ENCODE data around the gene TAF4.
"Not testable (repeated sequence)": the region's sequence is repeated elsewhere in the genome, so short reads cannot be mapped to it uniquely, and the experiment has no call there.

TAF4 gene, protein sequence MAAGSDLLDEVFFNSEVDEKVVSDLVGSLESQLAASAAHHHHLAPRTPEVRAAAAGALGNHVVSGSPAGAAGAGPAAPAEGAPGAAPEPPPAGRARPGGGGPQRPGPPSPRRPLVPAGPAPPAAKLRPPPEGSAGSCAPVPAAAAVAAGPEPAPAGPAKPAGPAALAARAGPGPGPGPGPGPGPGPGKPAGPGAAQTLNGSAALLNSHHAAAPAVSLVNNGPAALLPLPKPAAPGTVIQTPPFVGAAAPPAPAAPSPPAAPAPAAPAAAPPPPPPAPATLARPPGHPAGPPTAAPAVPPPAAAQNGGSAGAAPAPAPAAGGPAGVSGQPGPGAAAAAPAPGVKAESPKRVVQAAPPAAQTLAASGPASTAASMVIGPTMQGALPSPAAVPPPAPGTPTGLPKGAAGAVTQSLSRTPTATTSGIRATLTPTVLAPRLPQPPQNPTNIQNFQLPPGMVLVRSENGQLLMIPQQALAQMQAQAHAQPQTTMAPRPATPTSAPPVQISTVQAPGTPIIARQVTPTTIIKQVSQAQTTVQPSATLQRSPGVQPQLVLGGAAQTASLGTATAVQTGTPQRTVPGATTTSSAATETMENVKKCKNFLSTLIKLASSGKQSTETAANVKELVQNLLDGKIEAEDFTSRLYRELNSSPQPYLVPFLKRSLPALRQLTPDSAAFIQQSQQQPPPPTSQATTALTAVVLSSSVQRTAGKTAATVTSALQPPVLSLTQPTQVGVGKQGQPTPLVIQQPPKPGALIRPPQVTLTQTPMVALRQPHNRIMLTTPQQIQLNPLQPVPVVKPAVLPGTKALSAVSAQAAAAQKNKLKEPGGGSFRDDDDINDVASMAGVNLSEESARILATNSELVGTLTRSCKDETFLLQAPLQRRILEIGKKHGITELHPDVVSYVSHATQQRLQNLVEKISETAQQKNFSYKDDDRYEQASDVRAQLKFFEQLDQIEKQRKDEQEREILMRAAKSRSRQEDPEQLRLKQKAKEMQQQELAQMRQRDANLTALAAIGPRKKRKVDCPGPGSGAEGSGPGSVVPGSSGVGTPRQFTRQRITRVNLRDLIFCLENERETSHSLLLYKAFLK

DNA sequence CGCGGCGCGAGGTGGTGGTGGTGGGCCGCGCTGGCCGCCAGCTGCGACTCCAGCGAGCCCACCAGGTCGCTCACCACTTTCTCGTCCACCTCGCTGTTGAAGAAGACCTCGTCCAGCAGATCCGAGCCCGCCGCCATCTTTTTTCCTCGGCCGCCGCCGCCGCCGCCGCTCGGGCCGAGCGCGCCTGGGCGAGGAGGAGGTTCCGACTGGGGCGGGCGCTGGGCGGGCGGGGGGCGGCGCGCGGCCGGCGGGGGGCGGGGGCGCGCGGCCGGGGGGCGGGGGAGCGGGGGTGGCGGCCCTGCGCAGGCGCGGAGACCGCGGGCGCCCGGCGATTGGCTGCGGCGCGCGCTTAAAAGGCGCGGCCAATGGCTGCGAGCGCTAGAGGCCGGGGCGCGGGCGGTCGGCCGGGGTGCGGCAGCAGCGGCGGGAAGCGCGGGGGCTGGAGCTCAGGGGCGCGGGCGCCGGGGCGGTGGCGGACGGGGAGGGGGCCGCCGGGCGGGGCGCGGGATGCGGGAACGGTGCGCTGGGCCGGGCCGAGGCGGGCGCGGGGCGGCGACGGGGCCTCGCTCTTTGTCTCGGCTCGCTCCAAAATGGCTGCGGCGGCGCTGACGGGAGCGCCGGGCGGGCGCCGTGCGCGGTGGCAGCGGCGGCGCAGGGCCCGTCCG, at the start of gene TAF4:
Gene TAF4 (minus strand): TSS at position 208 of the 665 bp plus-strand sequence. CDS start 71 bp downstream, at position 137.
- DNase-seq (ENCODE audit: low read depth), result peak; percentile 67

DNA sequence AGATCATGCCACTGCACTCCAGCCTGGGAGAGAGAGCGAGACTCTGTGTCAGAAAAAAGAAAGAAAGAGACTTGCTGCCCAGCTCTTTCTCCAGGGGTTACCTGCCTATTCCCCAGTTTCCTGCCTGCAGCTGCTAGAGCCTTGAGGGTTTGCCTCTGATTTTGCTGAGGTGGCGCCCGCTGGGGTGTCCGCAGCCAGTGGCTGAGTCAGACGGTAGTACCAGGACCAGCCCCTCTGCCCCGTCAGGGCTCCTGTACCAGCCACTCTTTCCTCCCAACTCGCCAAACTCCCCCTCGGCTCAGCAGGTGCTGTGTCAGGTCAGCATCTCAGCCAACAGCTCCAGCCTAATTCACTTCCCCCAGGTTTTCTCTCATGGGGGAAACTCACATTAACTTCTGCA, 49.2 kb upstream of the TAF4 start:
- DNase-seq (ENCODE audit: low read depth), result no peak

DNA sequence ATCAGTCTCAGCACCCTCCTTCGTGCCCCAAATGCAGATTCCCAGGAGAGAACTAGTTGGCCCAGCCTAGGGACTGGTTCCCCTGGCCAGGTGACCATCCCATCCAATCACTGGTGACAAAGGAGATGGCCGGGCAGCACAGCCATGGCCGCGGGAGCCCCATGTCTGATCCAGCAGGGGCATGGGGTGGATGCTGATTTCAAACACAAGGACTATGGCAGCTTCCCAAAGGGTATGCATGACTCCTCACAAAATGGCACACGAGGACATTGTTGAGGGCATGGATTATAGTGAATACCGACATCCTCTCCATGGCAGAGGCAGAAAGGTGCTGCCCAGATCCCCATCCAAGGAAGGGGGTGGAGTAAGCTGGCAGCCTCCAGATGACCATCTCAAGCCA, 46.7 kb upstream of the TAF4 start:
- no peak for DNase-seq (ENCODE audit: low read depth)

DNA sequence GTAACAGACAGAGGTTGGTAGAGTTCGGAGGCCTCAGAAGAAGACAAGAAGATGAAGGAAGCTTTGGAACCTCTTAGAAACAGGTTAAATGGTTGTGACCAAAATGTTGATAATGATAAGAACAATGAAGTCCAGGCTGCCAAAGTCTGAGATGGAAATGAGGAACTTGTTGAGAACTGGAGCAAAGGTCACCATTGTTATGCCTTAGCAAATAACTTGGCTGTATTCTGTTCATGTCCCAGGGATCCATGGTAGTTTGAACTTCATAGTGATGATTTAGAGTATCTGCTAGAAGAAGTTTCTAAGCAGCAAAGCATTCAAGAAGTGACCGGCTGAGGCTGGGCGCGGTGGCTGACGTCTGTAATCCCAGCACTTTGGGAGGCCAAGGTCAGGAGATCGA, 45.5 kb upstream of the TAF4 start:
- DNase-seq (ENCODE audit: low read depth), result no peak

DNA sequence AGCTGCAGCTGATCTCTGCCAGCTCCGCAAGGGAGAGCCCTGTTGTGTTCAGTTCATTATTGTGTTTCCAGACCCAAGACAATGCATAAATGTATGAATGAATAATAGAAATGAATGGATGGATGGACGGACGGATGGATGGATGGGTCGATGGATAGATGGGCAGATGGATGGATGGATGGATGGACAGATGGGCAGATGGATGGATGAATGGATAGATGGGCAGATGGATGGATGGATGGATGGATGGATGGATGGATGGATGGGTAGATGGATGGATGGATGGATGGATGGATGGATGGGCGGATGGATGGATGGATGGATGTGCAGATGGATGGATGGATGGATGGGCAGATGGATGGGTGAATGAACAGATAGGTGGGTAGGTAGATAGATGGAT, 39.9 kb upstream of the TAF4 start:
- DNase-seq (ENCODE audit: low read depth), result no peak

DNA sequence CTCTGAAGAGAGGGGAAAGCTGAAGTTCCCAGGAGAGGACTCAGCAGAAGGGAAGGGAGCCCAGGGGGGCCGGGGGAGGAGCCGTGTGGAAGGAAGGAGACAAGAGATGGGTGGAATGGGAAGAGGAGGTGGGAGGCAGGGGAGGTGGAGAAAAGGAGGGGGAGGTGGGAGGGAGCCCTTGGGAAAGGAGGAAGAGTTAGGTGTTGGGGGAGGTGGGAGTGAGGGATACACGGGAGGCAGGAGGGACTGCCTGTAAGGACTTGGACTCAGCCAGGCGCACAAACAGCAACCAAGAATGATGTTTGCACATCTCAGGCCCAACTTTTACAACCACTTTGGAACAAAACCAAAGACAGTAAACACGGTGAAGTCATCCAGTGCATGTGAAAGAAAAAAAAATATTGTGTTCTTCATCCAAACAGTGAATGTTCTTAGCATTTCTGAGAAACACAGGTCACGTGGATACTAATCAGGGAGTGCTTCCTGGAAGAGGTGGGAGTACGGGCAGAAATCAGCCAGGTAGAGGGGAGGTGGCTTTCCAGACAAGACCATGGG, 39.2 kb upstream of the TAF4 start:
- DNase-seq (ENCODE audit: low read depth), result no peak

DNA sequence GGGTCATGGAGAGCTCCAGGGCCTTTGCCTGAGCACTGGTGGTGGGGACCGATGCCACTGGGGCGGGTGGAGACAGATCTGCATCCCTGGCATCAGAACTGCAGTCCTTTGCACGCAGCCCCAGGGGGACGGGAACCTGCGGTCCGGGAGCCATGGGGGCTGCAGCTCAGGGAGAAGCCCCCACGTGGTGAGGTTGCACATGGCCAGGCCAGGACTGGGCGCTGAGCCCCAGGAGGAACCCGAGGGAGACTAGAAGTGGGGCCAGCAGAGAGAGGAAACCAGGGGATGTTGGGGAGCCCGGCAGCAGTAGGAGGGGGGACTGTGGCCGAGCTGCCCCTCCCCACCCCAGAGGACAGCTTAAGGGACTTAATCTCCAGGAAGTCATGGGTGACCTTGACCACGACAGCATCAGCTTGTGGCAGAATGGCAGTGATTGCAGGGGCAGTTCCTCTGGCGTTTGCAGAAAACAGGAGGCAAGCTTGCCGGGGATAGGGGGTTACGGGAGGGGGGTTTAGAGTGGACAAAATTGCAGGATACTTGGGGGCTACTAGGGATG, 38.6 kb upstream of the TAF4 start:
- no peak for DNase-seq (ENCODE audit: low read depth)

DNA sequence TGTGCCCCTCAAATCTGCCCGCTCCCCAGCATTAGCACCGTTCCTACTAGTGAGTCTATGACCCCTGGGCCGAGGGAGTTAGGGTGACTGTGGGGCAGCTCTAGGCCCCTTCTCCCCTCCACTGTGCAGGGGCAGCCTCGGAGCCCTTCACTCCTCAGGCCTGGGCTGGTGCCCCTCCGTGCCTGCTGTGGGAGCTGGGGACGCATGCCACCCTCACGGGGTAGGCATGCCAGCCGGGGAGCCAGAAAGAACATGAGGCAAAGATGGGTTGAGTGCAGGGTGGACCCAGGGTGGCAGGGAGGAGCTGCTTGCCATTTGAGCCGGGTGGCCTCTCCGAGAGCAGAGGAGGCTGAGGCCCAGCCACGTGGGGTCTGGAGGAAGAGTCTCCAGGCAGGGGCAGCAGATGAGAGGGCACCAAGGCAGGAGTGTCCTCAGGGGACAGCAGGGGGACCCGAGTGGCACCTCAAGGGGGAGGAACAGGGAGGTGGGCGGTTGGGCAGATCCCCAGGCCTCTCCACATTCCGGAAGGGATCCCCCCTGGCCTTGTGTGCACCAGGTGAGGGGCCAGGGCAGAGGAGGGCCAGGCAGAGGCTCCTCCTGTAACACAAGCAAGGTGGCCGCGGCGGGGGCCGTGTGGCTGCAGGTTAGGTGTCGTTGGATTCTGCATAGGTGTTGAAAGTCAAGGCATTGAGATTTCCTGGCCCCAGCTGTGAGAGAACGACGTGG, 38.0 kb upstream of the TAF4 start:
- no peak for DNase-seq (ENCODE audit: low read depth)

DNA sequence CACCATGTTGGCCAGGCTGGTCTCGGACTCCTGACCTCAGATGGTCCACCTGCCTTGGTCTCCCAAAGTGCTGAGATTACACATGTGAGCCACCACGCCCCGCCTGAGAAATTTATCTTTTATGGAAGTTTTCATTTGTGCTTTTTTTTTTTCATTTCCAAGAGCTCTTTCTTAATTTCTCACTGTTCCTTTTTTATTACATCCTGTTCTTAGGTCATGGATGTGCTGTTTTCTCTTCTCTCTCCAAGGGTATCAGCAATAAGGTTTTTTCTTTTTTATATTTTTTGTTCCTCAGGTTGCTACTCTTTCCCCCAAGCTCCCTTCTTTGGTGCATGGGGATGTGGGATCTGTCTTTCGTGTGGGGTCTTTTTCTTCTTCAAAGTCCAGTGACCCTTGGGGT, 35.4 kb upstream of the TAF4 start:
- DNase-seq (ENCODE audit: low read depth), result no peak

DNA sequence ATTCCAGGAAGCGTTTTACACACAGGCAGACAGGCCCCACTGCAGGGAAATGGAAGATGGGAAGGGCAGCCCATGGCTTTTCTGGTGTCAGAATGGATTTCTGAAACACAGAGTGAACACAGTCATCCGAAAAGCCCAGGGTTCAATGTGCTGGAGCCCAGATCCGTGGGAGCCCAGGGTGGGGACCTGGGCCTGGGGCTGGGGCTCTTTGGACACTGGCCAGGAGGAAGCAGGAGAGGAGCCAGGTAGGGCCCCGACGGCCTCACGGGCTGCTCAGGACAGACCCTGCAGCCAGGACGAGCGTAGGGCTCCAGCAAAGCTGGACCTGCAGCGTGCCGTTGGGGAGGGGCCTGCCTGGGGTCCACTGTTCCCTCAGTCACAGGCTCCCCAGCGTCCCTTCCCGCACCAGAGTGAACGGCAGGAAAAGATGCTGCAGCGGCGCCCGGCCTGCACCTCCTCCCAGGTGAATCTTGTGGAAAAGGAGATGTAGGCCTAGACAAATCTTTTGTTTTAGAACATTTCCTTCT, 32.3 kb upstream of the TAF4 start:
- no peak for DNase-seq (ENCODE audit: low read depth)

DNA sequence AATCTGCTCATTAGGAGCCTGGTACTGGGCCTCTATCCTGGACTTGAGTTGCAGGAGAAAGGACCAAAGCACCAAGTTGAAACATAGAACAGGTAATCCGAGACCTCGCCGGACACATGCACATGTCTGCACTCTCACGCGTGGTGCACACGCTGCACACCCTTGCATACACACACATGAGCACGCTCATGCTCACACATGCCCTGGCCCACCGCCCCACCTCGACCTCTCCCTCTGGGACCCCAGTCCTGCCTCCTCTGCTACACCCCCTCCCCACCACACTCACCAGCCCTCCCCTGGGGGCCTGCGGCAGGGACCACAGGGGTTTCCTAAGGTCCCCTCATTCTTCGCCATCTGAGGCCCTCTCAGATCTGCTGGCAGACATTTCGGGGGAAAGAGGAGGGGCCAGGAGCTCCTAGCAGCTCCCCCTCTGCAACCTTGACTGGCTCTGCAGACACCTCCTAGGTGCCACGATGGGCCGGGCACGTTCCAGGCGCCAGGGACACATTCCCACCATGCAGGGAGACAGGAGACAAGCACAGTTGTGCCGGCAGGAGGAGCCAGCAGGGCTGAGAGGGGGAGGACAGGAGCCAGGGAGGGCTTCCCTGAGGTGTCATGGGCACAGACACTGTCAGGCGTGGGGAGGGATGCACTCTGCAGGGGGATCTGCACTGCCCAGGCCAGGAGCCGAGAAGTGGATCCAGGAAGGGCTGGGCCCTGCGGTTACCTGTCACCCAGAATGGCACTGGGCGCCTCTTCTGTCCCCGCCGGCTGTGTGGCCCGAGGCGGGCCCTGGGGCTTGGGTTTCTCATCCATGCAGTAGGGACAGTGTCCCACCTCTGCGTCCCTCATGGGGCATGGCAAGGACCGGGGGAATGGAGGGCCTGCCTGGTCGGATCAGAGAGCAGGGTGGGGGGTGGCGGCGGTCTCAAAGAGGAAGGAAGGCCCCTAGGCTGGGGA, 31.0 kb upstream of the TAF4 start:
- no peak for DNase-seq (ENCODE audit: low read depth)

DNA sequence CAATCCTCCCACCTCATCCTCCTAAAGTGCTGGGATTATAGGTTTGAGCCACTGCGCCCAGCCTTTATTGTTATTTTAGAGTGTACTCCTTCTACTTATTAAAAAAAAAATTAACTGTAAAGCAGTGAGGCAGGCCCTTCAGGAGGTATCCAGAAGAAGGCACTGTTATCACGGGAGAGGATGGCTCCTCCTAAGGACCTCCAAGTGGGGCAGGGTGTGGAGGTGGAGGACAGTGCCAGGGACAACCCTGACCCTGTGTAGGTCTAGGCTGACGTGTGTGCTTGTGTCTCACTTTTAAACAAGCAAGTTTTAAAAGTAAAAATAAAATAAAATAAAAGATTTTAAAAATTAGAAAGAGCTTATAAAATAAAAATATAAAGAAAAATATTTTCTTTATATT, 23.7 kb upstream of the TAF4 start:
- no peak for DNase-seq (ENCODE audit: low read depth)

DNA sequence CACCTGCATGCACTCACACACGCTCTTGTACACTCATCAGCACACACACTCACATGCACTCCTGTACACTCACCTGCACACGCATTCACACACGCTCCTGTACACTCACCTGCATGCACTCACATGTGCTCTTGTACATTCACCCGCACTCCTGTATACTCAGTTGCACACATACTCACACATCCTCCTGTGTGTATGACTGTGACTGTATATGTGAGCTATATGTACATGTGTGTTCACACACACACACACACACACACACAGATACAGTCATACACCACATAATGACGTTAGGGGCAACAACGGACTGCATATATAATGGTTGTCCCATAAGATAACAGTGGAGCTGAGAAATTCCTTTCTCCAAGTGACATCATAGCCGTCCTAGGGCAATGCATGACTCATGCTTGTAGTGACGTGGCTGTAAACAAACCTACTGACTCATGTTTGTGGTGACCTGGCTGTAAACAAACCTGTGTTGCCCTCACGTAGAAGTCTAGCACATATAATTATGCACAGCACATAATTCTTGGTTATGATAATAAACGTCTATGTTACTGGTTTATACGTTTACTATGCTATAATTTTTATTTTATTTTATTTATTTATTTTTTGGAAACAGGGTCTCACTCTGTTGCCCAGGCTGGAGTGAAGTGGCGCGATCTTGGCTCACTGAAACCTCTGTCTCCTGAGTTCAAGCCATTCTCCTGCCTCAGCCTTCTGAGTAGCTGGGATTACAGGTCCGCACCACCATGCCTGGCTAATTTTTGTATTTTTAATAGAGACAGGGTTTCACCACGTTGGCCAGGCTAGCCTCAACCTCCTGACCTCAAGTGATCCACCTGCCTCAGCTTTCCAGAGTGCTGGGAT, 22.8 kb upstream of the TAF4 start:
- peak; percentile 81 for DNase-seq (ENCODE audit: low read depth)

DNA sequence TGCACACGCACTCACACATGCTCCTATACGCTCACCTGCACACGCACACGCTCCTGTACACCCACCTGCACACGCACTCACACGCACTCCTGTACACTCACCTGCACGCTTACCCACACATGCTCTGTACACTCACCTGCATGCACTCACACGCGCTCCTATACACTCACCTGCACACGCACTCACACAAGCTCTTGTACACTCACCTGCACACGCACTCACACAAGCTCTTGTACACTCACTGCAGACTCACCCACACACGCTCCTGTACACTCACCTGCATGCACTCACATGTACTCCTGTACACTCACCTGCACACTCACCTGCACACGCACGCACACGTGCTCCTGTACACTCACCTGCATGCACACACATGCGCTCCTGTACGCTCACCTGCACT, 22.0 kb upstream of the TAF4 start:
- no peak for DNase-seq (ENCODE audit: low read depth)

DNA sequence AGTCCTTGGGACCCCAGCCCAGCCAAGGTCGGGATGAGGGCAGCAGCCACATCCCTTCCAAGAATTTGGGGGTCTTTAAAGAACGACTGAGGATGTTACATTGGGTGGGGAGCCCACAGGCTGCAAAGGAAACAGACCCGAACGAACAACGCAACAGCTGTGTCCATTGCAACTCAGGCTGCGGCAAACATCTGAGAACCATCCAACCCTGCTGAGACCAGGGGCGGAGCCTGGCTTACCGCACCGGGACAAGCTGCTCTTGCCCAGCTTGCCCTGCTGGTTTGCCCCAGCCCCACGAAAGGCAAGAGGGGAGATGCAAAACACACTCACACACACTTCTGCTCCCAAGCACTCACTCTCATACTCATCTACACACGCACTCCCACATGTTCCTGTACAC, 21.5 kb upstream of the TAF4 start:
- DNase-seq (ENCODE audit: low read depth), result no peak

DNA sequence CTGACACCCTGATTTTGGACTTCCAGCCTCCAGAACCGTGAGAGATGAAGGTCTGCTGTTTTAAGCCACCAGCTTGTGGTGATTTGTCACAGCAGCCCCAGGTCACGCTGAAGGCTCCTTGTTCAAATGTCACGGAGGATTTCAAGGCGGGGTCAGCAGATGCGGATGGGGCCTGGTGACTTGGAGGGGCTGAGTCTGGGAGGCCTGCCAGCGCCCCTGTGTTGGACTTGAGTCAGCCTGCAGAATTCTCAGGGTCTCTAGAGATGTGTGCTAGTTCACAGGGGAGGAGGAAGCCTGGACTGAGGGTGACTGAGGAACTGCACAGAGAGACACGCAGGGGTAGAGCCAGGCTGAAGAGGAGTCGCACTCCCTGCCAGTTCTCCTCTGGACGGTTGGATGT, 19.5 kb upstream of the TAF4 start:
- DNase-seq (ENCODE audit: low read depth), result no peak

DNA sequence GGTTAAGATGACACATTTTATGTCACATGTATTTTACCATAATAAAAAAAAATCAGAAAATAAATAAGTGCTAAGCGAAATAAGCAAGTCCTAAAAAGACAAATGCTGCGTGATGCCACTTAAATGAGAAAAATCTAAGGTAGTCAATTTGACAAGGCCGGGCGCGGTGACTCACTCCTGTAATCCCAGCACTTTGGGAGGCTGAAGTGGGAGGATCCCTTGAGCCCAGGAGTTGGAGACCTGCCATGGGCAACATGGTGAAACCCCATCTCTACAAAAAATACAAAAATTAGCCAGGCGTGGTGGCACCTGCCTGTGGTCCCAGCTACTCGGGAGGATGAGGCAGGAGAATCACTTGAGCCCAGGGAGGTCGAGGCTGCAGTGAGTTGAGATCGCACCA, 18.5 kb upstream of the TAF4 start:
- not testable (repeated sequence) for DNase-seq (ENCODE audit: low read depth)

DNA sequence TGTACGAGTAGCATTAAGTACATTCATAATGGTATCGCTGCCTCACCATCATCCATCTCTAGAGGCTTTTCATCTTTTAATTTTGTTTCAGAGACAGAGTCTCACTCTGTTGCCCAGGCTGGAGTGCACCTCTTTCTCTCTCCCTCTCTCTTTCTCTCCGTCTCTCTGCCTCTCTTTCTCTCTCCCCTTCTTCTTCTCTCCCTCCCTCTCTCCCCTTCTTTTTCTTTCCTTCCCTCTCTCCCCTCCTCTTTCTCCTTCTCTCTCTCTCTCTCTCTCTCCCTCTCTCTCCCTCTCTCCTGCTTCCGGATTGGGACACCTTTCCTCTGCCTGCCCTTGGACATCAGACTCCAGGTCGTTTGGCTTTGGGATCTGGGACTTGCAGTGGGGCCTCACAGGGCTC, 17.6 kb upstream of the TAF4 start:
- DNase-seq (ENCODE audit: low read depth), result no peak
